Breast epithelium (tissue), 3 donors: ENCODE measurements around the gene TNFSF11.

Experiments used
- POLR2AphosphoS5 ChIP-seq, 3 donors: sonication (generic); formaldehyde crosslinking; IDR thresholded peaks; one replicate each; pipeline ENCODE4 v1.6.1; 2017; ENCODE audit warnings: antibody characterized with exemption in 3 of 3
- TF ChIP-seq, protein P1 (sequence below), 3 donors: fragments of 450-650 bp; IDR thresholded peaks; one replicate each; pipeline ENCODE4 v1.5.1; 2016 to 2017; ENCODE audit warnings: antibody characterized with exemption in 3 of 3, mild to moderate bottlenecking in 3 of 3, moderate library complexity in 3 of 3

DNA sequence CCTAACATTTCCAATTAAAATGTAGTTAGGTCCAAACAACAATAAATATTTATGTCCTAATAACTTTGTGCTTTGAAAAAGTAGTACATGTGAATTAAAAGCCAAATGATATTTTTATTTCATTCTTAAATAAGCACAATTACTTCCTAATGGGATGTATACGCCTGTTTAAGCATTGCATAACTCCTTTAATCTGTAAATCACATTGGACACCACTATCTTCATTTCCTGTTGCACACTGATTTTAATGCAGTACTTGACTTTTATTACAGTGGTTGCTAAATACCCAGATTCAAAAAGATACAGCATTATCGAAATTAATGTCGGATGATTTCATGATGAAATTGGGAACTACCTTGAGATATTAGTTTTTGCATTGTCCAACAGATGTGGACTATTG lies 70.9 kb downstream of the TNFSF11 start:
- TF ChIP-seq, protein P1, sequence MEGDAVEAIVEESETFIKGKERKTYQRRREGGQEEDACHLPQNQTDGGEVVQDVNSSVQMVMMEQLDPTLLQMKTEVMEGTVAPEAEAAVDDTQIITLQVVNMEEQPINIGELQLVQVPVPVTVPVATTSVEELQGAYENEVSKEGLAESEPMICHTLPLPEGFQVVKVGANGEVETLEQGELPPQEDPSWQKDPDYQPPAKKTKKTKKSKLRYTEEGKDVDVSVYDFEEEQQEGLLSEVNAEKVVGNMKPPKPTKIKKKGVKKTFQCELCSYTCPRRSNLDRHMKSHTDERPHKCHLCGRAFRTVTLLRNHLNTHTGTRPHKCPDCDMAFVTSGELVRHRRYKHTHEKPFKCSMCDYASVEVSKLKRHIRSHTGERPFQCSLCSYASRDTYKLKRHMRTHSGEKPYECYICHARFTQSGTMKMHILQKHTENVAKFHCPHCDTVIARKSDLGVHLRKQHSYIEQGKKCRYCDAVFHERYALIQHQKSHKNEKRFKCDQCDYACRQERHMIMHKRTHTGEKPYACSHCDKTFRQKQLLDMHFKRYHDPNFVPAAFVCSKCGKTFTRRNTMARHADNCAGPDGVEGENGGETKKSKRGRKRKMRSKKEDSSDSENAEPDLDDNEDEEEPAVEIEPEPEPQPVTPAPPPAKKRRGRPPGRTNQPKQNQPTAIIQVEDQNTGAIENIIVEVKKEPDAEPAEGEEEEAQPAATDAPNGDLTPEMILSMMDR (IDR thresholded peaks at IDR 0.05) = no peak
- no peak for TF ChIP-seq POLR2AphosphoS5 (IDR thresholded peaks at IDR 0.05)
